ENCODE measurements around the gene EXOC3L4.

EXOC3L4 gene

DNA sequence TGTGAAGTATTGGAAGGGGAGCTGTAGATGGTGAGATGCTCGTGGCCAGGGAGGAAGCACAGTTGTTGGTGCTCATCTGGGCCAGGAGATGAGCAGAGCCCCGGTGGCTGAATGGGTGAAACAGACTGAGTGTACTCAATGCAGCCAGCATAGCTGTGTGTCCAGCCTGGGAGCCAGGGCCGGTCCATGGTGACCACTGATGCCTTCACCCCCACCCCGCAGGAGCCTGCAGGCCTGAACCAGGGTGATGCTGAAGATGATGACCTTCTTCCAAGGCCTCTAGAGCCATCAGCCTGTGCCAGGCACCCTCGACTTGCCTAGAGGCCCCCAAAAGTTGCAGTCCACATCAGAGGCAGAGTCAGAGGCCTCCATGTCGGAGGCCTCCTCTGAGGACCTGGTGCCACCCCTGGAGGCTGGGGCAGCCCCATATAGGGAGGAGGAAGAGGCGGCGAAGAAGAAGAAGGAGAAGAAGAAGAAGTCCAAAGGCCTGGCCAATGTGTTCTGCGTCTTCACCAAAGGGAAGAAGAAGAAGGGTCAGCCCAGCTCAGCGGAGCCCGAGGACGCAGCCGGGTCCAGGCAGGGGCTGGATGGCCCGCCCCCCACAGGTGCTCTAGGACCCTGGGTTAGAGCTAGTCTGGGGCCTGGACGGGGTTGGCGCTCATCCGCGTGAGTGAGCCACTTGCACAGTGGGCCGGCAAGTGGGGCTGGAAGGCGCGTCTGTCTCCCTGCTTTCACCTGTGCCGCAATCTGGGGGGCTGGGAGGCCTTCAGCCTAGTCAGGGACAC is 31.8 kb downstream of the EXOC3L4 start:
- Histone ChIP-seq H3K4me3 (ENCODE audit: low read length) (no peak overlapping the region), H3K27ac (ENCODE audit: low read depth, low read length) (no peak overlapping the region), H3K79me1 (ENCODE audit: low read length) (peaks cover 5% of the 10 kb centered on the region), H3K56ac (ENCODE audit: low read length) (peak overlapping the region; percentile 73), H2AK5ac (ENCODE audit: low read length) (no peak overlapping the region), H3K4ac (ENCODE audit: low read depth, low read length) (no peak overlapping the region), H4K5ac (ENCODE audit: low read length) (no peak overlapping the region), H3K18ac (ENCODE audit: low read length) (no peak overlapping the region), H3K27me3 (ENCODE audit: insufficient read depth, low read length, poor library complexity) (no peaks in the 10 kb centered on the region), H3K36me3 (ENCODE audit: control insufficient read depth, insufficient read depth, low read length) (peaks cover under 1% of the 10 kb centered on the region), H2BK15ac (replicated peaks; ENCODE audit: low read depth) (no peak overlapping the region), H3K4me2 (ENCODE audit: low read length) (peak overlapping the region; percentile 56), H3K79me2 (ENCODE audit: control insufficient read depth, insufficient read depth, low read length) (peaks cover 1% of the 10 kb centered on the region), H4K8ac (ENCODE audit: low read depth, low read length) (no peak overlapping the region), H3K9ac (ENCODE audit: low read length) (peak overlapping the region; percentile 55), H2BK5ac (ENCODE audit: low read length) (no peak overlapping the region), H3K4me1 (ENCODE audit: control insufficient read depth, low read depth, low read length) (peaks cover 10% of the 10 kb centered on the region), H2BK120ac (ENCODE audit: low read depth, low read length) (no peak overlapping the region), H3K23ac (ENCODE audit: low read length) (peak overlapping the region; percentile 89)
- WGBS (ENCODE audit: extremely low coverage, insufficient coverage, low lambda C conversion rate): no CpG with 5 or more reads among the region's 22 CpGs
- DNase-seq: no peak

DNA sequence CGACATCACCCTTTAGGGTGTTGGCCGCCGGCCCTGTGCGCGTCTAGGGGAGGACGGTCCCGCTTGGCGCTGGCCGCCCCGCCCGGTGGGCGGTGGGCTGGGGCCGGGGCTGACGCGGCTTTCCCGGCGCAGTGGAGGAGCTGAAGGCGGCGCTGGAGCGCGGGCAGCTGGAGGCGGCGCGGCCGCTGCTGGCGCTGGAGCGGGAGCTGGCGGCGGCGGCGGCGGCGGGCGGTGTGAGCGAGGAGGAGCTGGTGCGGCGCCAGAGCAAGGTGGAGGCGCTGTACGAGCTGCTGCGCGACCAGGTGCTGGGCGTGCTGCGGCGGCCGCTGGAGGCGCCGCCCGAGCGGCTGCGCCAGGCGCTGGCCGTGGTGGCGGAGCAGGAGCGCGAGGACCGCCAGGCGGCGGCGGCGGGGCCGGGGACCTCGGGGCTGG is 32.4 kb downstream of the EXOC3L4 start:
- Histone ChIP-seq H3K9ac (ENCODE audit: low read length) (peak overlapping the region; percentile 55), H4K5ac (ENCODE audit: low read length) (no peak overlapping the region), H3K79me1 (ENCODE audit: low read length) (peaks cover 5% of the 10 kb centered on the region), H3K56ac (ENCODE audit: low read length) (peak overlapping the region; percentile 73), H3K4ac (ENCODE audit: low read depth, low read length) (no peak overlapping the region), H3K18ac (ENCODE audit: low read length) (no peak overlapping the region), H3K23ac (ENCODE audit: low read length) (peak overlapping the region; percentile 89), H3K4me1 (ENCODE audit: control insufficient read depth, low read depth, low read length) (peaks cover 8% of the 10 kb centered on the region), H2AK5ac (ENCODE audit: low read length) (no peak overlapping the region), H3K27me3 (ENCODE audit: insufficient read depth, low read length, poor library complexity) (no peaks in the 10 kb centered on the region), H3K36me3 (ENCODE audit: control insufficient read depth, insufficient read depth, low read length) (peaks cover 1% of the 10 kb centered on the region), H4K8ac (ENCODE audit: low read depth, low read length) (no peak overlapping the region), H2BK15ac (replicated peaks; ENCODE audit: low read depth) (no peak overlapping the region), H3K4me3 (ENCODE audit: low read length) (no peak overlapping the region), H2BK120ac (ENCODE audit: low read depth, low read length) (no peak overlapping the region), H2BK5ac (ENCODE audit: low read length) (no peak overlapping the region), H3K79me2 (ENCODE audit: control insufficient read depth, insufficient read depth, low read length) (peaks cover 1% of the 10 kb centered on the region), H3K27ac (ENCODE audit: low read depth, low read length) (no peak overlapping the region), H3K4me2 (ENCODE audit: low read length) (peak overlapping the region; percentile 56)
- no CpG with 5 or more reads among the region's 62 CpGs for WGBS (ENCODE audit: extremely low coverage, insufficient coverage, low lambda C conversion rate)
- peak; percentile 90 for DNase-seq

DNA sequence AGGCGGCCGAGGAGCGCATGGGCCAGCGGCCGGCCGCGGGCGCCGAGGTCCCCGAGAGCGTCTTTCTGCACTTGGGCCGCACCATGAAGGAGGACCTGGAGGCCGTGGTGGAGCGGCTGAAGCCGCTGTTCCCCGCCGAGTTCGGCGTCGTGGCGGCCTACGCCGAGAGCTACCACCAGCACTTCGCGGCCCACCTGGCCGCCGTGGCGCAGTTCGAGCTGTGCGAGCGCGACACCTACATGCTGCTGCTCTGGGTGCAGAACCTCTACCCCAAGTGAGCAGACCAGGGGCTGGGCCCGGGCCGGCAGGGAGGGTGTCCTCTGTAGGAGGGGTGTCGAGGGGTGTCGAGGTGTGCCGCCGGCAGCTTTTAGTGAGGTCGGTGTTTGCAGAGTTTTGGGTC is 32.8 kb downstream of the EXOC3L4 start:
- Histone ChIP-seq H3K27me3 (ENCODE audit: insufficient read depth, low read length, poor library complexity) (no peaks in the 10 kb centered on the region), H3K9ac (ENCODE audit: low read length) (peak overlapping the region; percentile 25), H3K36me3 (ENCODE audit: control insufficient read depth, insufficient read depth, low read length) (peaks cover 1% of the 10 kb centered on the region), H3K23ac (ENCODE audit: low read length) (no peak overlapping the region), H3K4me2 (ENCODE audit: low read length) (no peak overlapping the region), H3K56ac (ENCODE audit: low read length) (peak overlapping the region; percentile 67), H3K18ac (ENCODE audit: low read length) (no peak overlapping the region), H3K79me1 (ENCODE audit: low read length) (peaks cover 5% of the 10 kb centered on the region), H2AK5ac (ENCODE audit: low read length) (no peak overlapping the region), H2BK120ac (ENCODE audit: low read depth, low read length) (no peak overlapping the region), H4K5ac (ENCODE audit: low read length) (no peak overlapping the region), H4K8ac (ENCODE audit: low read depth, low read length) (no peak overlapping the region), H3K4me1 (ENCODE audit: control insufficient read depth, low read depth, low read length) (peaks cover 7% of the 10 kb centered on the region), H3K27ac (ENCODE audit: low read depth, low read length) (no peak overlapping the region), H3K79me2 (ENCODE audit: control insufficient read depth, insufficient read depth, low read length) (peaks cover 1% of the 10 kb centered on the region), H3K4ac (ENCODE audit: low read depth, low read length) (no peak overlapping the region), H2BK15ac (replicated peaks; ENCODE audit: low read depth) (no peak overlapping the region), H2BK5ac (ENCODE audit: low read length) (no peak overlapping the region), H3K4me3 (ENCODE audit: low read length) (no peak overlapping the region)
- no peak for DNase-seq
- WGBS (ENCODE audit: extremely low coverage, insufficient coverage, low lambda C conversion rate): no CpG with 5 or more reads among the region's 39 CpGs

DNA sequence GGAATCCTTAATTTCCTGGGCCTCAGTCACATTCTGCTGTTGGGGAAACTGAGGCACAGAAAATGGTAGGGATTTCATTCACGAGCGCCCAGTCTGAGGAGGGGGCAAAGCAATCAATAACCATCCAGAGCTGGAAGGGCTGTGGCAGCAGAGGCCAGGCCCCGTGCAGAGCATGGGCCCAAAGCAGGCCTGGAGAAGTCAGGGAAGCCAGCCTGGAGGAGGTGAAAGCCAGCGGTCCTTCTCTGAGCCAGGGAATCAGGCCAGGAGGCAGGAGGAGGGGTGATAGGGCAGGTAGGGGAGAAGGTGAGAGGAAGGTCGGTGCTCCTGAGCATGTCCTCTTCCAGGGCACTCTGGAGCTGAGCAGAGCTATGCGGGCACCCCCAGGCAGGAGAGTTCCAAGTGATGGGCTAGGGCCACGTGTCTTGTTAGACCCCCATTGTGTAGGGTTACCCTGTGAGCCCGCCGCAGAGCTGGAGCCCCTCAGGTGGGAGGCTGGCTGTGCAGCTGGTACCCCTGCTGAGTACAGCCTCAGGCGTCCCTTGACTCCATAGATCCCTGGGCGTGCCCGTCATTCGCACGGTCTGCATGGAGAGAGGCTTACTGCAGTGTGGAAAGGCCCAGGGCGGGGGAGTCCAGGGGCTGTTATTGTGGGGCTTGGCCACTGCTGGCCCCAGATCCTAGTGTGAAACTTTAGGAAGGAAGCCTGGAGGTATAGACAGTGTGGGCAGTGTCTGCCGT is 33.5 kb downstream of the EXOC3L4 start:
- Histone ChIP-seq H4K5ac (ENCODE audit: low read length) (no peak overlapping the region), H3K79me1 (ENCODE audit: low read length) (peaks cover 5% of the 10 kb centered on the region), H3K4me1 (ENCODE audit: control insufficient read depth, low read depth, low read length) (peaks cover 3% of the 10 kb centered on the region), H2BK120ac (ENCODE audit: low read depth, low read length) (no peak overlapping the region), H2BK5ac (ENCODE audit: low read length) (no peak overlapping the region), H3K79me2 (ENCODE audit: control insufficient read depth, insufficient read depth, low read length) (peaks cover 1% of the 10 kb centered on the region), H4K8ac (ENCODE audit: low read depth, low read length) (no peak overlapping the region), H3K4me3 (ENCODE audit: low read length) (no peak overlapping the region), H2AK5ac (ENCODE audit: low read length) (no peak overlapping the region), H3K4me2 (ENCODE audit: low read length) (no peak overlapping the region), H3K23ac (ENCODE audit: low read length) (no peak overlapping the region), H2BK15ac (replicated peaks; ENCODE audit: low read depth) (no peak overlapping the region), H3K9ac (ENCODE audit: low read length) (no peak overlapping the region), H3K56ac (ENCODE audit: low read length) (no peak overlapping the region), H3K27ac (ENCODE audit: low read depth, low read length) (no peak overlapping the region), H3K36me3 (ENCODE audit: control insufficient read depth, insufficient read depth, low read length) (peaks cover 5% of the 10 kb centered on the region), H3K18ac (ENCODE audit: low read length) (no peak overlapping the region), H3K27me3 (ENCODE audit: insufficient read depth, low read length, poor library complexity) (no peaks in the 10 kb centered on the region), H3K4ac (ENCODE audit: low read depth, low read length) (no peak overlapping the region)
- no CpG with 5 or more reads among the region's 16 CpGs for WGBS (ENCODE audit: extremely low coverage, insufficient coverage, low lambda C conversion rate)
- no peak for DNase-seq

DNA sequence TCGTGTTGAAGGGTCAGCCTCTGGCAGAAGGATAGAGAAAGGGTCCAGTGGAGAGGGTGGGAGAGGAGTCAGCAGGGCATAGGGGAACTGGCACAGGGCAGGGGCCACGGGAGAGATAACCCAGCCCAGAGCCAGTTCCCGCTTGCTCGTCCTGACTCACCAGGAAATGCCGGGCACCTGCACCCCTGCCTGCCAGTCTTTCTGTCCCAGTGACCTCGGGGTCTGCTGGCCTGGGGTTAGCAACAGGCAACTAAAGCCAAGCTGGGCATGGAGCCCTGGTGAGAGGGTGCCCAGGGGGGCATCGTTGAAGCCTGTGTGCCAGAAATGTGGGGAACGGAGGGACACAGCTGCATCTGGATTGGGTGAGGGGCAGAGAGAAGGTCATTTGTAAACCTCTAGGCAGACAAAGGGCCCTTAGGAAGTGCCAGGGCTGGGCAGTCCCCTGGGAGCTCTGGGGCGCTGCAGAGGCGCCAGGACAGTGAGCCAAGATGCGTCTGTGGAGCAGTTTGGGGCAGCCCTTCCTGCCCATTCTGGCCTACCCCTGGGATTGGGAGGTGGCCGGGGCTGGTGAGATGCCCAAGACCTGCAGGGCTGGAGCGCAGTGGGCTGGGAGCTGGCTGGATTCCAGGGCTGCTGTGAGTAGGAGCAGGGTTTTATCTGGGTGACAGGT is 34.2 kb downstream of the EXOC3L4 start:
- Histone ChIP-seq H3K56ac (ENCODE audit: low read length) (no peak overlapping the region), H2BK120ac (ENCODE audit: low read depth, low read length) (no peak overlapping the region), H3K4me2 (ENCODE audit: low read length) (no peak overlapping the region), H3K36me3 (ENCODE audit: control insufficient read depth, insufficient read depth, low read length) (peaks cover 5% of the 10 kb centered on the region), H3K4ac (ENCODE audit: low read depth, low read length) (no peak overlapping the region), H3K27me3 (ENCODE audit: insufficient read depth, low read length, poor library complexity) (no peaks in the 10 kb centered on the region), H2AK5ac (ENCODE audit: low read length) (no peak overlapping the region), H2BK15ac (replicated peaks; ENCODE audit: low read depth) (no peak overlapping the region), H4K5ac (ENCODE audit: low read length) (no peak overlapping the region), H3K4me1 (ENCODE audit: control insufficient read depth, low read depth, low read length) (peaks cover 3% of the 10 kb centered on the region), H3K27ac (ENCODE audit: low read depth, low read length) (no peak overlapping the region), H3K23ac (ENCODE audit: low read length) (no peak overlapping the region), H3K79me2 (ENCODE audit: control insufficient read depth, insufficient read depth, low read length) (peaks cover 1% of the 10 kb centered on the region), H4K8ac (ENCODE audit: low read depth, low read length) (no peak overlapping the region), H2BK5ac (ENCODE audit: low read length) (no peak overlapping the region), H3K18ac (ENCODE audit: low read length) (no peak overlapping the region), H3K79me1 (ENCODE audit: low read length) (peaks cover 5% of the 10 kb centered on the region), H3K4me3 (ENCODE audit: low read length) (no peak overlapping the region), H3K9ac (ENCODE audit: low read length) (no peak overlapping the region)
- DNase-seq: no peak
- no CpG with 5 or more reads among the region's 13 CpGs for WGBS (ENCODE audit: extremely low coverage, insufficient coverage, low lambda C conversion rate)
